WTC11 (cell line): ENCODE data around the gene RALBP1. TPM values are rescaled to one million over a fixed set of nuclear protein-coding genes. Genes with fewer than 3 reads are reported as not detected.

ENCODE experiments used
- ATAC-seq: fragments of 200-7000 bp; cut with Tn5 transposase; 2 replicates; pipeline ENCODE4 v1.10.0; 2021; ENCODE audit warnings: mild to moderate bottlenecking, moderate library complexity
- CTCF ChIA-PET: fragments of 300-600 bp; sonication (Branson Sonifier 250); formaldehyde crosslinking; loops from one replicate; lab custom pipeline; 2021; ENCODE audit warnings: antibody characterized with exemption; lab: Charles Lee
- POLR2A ChIA-PET: fragments of 350-600 bp; sonication (Branson Sonifier 250); formaldehyde crosslinking; loops from one replicate; lab custom pipeline; 2021; ENCODE audit warnings: antibody characterized with exemption; lab: Charles Lee
- DNase-seq: peaks from one replicate; pipeline ENCODE4 v3.0.0; 2021; ENCODE audit warnings: low spot score
- H3K27ac Mint-ChIP-seq: 2 replicates; pipeline ENCODE4 v1.8.0; 2021; ENCODE audit warnings: mixed read lengths
- H3K27me3 Mint-ChIP-seq: 2 replicates; pipeline ENCODE4 v1.8.0; 2021; ENCODE audit warnings: low read depth, mild to moderate bottlenecking, moderate library complexity, mixed read lengths
- H3K36me3 Mint-ChIP-seq: 2 replicates; pipeline ENCODE4 v1.8.0; 2021; ENCODE audit warnings: mixed read lengths
- H3K4me1 Mint-ChIP-seq: 2 replicates; pipeline ENCODE4 v1.8.0; 2022; ENCODE audit warnings: mixed read lengths
- H3K4me3 Mint-ChIP-seq: 2 replicates; pipeline ENCODE4 v1.8.0; 2021; ENCODE audit warnings: mild to moderate bottlenecking, moderate library complexity, mixed read lengths
- H3K9me3 Mint-ChIP-seq: 2 replicates; pipeline ENCODE4 v1.8.0; 2021; ENCODE audit warnings: mixed read lengths
- ARID4B ChIP-seq: sonication (generic); formaldehyde crosslinking; IDR thresholded peaks from 2 replicates; pipeline ENCODE4 v1.8.0; 2023; ENCODE audit warnings: missing genetic modification reagents, mild to moderate bottlenecking, borderline replicate concordance
- CTCF ChIP-seq: fragments of 200-600 bp; IDR thresholded peaks from 2 replicates; pipeline ENCODE4 v1.8.0; 2022; ENCODE audit warnings: antibody characterized with exemption
- FOXP4 ChIP-seq: sonication (generic); formaldehyde crosslinking; IDR thresholded peaks from 2 replicates; pipeline ENCODE4 v1.8.0; 2022; ENCODE audit warnings: mild to moderate bottlenecking, missing genetic modification reagents
- GABPB1 ChIP-seq: sonication (generic); formaldehyde crosslinking; IDR thresholded peaks from 2 replicates; pipeline ENCODE4 v1.8.1; 2023; ENCODE audit warnings: mild to moderate bottlenecking, missing genetic modification reagents
- RELA ChIP-seq: sonication (generic); formaldehyde crosslinking; IDR thresholded peaks from 2 replicates; pipeline ENCODE4 v1.8.1; 2022; ENCODE audit warnings: missing genetic modification reagents, mild to moderate bottlenecking, borderline replicate concordance
- SMAD3 ChIP-seq: sonication (generic); formaldehyde crosslinking; IDR thresholded peaks from 2 replicates; pipeline ENCODE4 v1.8.0; 2022; ENCODE audit warnings: missing genetic modification reagents, mild to moderate bottlenecking, borderline replicate concordance
- SP1 ChIP-seq: sonication (generic); formaldehyde crosslinking; conservative IDR thresholded peaks from 2 replicates; pipeline ENCODE4 v1.8.1; 2022; ENCODE audit warnings: missing genetic modification reagents
- ZNF232 ChIP-seq: sonication (generic); formaldehyde crosslinking; IDR thresholded peaks from 2 replicates; pipeline ENCODE4 v1.8.0; 2022; ENCODE audit warnings: mild to moderate bottlenecking, missing genetic modification reagents
- ZNF263 ChIP-seq: sonication (generic); formaldehyde crosslinking; IDR thresholded peaks from 2 replicates; pipeline ENCODE4 v1.8.1; 2022; ENCODE audit warnings: low read depth, mild to moderate bottlenecking, moderate library complexity, missing genetic modification reagents
- ZNF423 ChIP-seq: fragments of 250-450 bp; sonication (Bioruptor Pico); IDR thresholded peaks from 2 replicates; pipeline ENCODE4 v2.1.2; 2022; ENCODE audit warnings: mild to moderate bottlenecking, moderate library complexity
- ZNF532 ChIP-seq: fragments of 250-450 bp; sonication (Bioruptor Pico); IDR thresholded peaks from 2 replicates; pipeline ENCODE4 v1.9.0; 2021; ENCODE audit warnings: mild to moderate bottlenecking, borderline replicate concordance
- ZSCAN18 ChIP-seq: fragments of 250-450 bp; sonication (Bioruptor Pico); IDR thresholded peaks from 2 replicates; pipeline ENCODE4 v2.1.2; 2022; ENCODE audit warnings: mild to moderate bottlenecking, moderate library complexity
- total RNA-seq: library from RNA; stranded (reverse); gene quantifications from 3 replicates; pipeline ENCODE4 v1.2.3, GENCODE V29; 2021
- TF ChIP-seq, protein P1 (sequence below): sonication (generic); formaldehyde crosslinking; IDR thresholded peaks from 2 replicates; pipeline ENCODE4 v1.8.0; 2022; ENCODE audit warnings: mild to moderate bottlenecking, missing genetic modification reagents
- TF ChIP-seq, protein P2 (sequence below): sonication (generic); formaldehyde crosslinking; conservative IDR thresholded peaks from 2 replicates; pipeline ENCODE4 v1.8.1; 2023; ENCODE audit warnings: mild to moderate bottlenecking, low read depth, missing genetic modification reagents, moderate library complexity

The RALBP1 gene
- total RNA-seq, 1 experiment from 2014 or later: 69.3 TPM

DNA sequence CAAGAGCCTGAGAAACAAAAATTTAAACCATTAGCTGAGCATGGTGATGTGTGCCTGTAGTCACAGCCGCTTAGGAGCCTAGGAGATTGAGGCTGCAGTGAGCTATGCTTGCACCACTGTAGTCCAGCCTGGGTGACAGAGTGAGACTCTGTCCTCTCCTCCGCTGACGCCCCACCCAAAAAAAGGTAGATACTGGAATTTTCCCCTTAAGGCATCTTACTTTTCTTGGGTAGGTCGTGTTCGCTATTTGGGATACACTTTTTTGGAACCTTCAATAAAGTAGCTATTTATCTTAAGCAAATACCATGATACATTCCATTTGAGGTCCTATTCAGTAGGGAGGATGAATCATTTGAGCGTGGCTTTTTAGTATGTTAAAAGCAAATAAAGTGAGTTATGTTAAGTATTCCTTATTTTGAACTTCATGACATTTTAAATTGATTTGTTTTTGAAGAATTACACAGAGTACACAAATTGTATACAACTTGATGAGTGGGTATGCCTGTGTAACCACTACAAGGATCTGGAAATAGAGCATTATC lies 38.7 kb downstream of the RALBP1 start:
- no peak overlapping the region for H3K27ac Mint-ChIP-seq

More for the DNA sequence above, 38.7 kb downstream of the RALBP1 start:
- Mint-ChIP-seq H3K4me1 (peaks cover 10% of the 10 kb centered on the region), H3K4me3 (no peak overlapping the region), H3K36me3 (peaks cover 18% of the 10 kb centered on the region), H3K9me3 (no peaks in the 10 kb centered on the region), H3K27me3 (no peaks in the 10 kb centered on the region)
- DNase-seq (no peak), ATAC-seq (no peak)
- ChIA-PET POLR2A (no interaction called here), CTCF (interaction anchor here (1.8 kb wide), 1 partner anchor 148 kb away, joined by 4 read pairs; no protein-coding TSS in a partner anchor)
- no peak for TF ChIP-seq ARID4B (CRISPR knock-in tag)
- no peak for TF ChIP-seq ZNF423
- no peak for TF ChIP-seq CTCF
- TF ChIP-seq ZNF532 (CRISPR knock-in tag): no peak
- no peak for TF ChIP-seq FOXP4 (CRISPR knock-in tag)
- TF ChIP-seq ZNF232 (CRISPR knock-in tag): no peak
- TF ChIP-seq ZSCAN18 (CRISPR knock-in tag): no peak
- TF ChIP-seq, protein P1, sequence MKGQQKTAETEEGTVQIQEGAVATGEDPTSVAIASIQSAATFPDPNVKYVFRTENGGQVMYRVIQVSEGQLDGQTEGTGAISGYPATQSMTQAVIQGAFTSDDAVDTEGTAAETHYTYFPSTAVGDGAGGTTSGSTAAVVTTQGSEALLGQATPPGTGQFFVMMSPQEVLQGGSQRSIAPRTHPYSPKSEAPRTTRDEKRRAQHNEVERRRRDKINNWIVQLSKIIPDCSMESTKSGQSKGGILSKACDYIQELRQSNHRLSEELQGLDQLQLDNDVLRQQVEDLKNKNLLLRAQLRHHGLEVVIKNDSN: no peak
- TF ChIP-seq, protein P2, sequence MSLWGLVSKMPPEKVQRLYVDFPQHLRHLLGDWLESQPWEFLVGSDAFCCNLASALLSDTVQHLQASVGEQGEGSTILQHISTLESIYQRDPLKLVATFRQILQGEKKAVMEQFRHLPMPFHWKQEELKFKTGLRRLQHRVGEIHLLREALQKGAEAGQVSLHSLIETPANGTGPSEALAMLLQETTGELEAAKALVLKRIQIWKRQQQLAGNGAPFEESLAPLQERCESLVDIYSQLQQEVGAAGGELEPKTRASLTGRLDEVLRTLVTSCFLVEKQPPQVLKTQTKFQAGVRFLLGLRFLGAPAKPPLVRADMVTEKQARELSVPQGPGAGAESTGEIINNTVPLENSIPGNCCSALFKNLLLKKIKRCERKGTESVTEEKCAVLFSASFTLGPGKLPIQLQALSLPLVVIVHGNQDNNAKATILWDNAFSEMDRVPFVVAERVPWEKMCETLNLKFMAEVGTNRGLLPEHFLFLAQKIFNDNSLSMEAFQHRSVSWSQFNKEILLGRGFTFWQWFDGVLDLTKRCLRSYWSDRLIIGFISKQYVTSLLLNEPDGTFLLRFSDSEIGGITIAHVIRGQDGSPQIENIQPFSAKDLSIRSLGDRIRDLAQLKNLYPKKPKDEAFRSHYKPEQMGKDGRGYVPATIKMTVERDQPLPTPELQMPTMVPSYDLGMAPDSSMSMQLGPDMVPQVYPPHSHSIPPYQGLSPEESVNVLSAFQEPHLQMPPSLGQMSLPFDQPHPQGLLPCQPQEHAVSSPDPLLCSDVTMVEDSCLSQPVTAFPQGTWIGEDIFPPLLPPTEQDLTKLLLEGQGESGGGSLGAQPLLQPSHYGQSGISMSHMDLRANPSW (CRISPR knock-in tag): no peak
- no peak for TF ChIP-seq SMAD3
- no peak for TF ChIP-seq ZNF263
- no peak for TF ChIP-seq SP1 (CRISPR knock-in tag)
- no peak for TF ChIP-seq GABPB1 (CRISPR knock-in tag)
- no peak for TF ChIP-seq RELA (CRISPR knock-in tag)
